Frontal cortex (tissue), 1 donor: ENCODE results near the gene MPC1L. TPM values are rescaled to one million over a fixed set of nuclear protein-coding genes. Genes with fewer than 3 reads are reported as not detected.

Experiments used
- total RNA-seq: library from RNA; depleted of rRNA; stranded (reverse); fragments of >200 nt; gene quantifications from one replicate; pipeline ENCODE4 v1.2.3, GENCODE V29; 2014

The MPC1L gene
- total RNA-seq, 1 donor from 2014 or later, result not detected

Other genes starting within 250 kb of the MPC1L start
- gene ATP6AP2, start 42.5 kb upstream of the MPC1L start, total RNA-seq, result 106 TPM
- 7.3 TPM for gene CXorf38, start 24.1 kb downstream of the MPC1L start, total RNA-seq
- 16.3 TPM for gene MED14, start 112.1 kb downstream of the MPC1L start, total RNA-seq